GM06990 (cell line): ENCODE measurements around the gene ASAP2.

Experiments used
- DNase-seq: peaks from one replicate; pipeline ENCODE4 v3.0.0-alpha.2; 2011; ENCODE audit not compliant: insufficient read length; ENCODE audit errors: extremely low read depth
- H3K27me3 ChIP-seq: replicated peaks from 2 replicates; pipeline ENCODE4 v1.6.0; 2011; ENCODE audit warnings: low read length; ENCODE audit not compliant: control insufficient read depth, insufficient read depth
- H3K36me3 ChIP-seq: 2 replicates; pipeline ENCODE4 v1.5.1; 2011; ENCODE audit warnings: low read length; ENCODE audit not compliant: control insufficient read depth, insufficient read depth
- H3K4me3 ChIP-seq: replicated peaks from 2 replicates; pipeline ENCODE4 v1.5.1; 2011; ENCODE audit warnings: low read depth, mild to moderate bottlenecking, control low read depth, low read length
- TF ChIP-seq, protein P1 (sequence below): IDR thresholded peaks from 2 replicates; pipeline ENCODE4 v1.5.1; 2011; ENCODE audit warnings: low read length, control low read depth, mild to moderate bottlenecking, inconsistent platforms; ENCODE audit not compliant: insufficient read depth, poor library complexity, severe bottlenecking

ASAP2 gene

GRCh38 chr2:9247786-9248185 lies 41.2 kb downstream of the ASAP2 start:
- no peak for DNase-seq
- H3K27me3 ChIP-seq = no peaks in the 10 kb centered on the region
- no peak overlapping the region for H3K4me3 ChIP-seq
- TF ChIP-seq, protein P1, sequence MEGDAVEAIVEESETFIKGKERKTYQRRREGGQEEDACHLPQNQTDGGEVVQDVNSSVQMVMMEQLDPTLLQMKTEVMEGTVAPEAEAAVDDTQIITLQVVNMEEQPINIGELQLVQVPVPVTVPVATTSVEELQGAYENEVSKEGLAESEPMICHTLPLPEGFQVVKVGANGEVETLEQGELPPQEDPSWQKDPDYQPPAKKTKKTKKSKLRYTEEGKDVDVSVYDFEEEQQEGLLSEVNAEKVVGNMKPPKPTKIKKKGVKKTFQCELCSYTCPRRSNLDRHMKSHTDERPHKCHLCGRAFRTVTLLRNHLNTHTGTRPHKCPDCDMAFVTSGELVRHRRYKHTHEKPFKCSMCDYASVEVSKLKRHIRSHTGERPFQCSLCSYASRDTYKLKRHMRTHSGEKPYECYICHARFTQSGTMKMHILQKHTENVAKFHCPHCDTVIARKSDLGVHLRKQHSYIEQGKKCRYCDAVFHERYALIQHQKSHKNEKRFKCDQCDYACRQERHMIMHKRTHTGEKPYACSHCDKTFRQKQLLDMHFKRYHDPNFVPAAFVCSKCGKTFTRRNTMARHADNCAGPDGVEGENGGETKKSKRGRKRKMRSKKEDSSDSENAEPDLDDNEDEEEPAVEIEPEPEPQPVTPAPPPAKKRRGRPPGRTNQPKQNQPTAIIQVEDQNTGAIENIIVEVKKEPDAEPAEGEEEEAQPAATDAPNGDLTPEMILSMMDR = no peak
- H3K36me3 ChIP-seq = no peaks in the 10 kb centered on the region

DNA sequence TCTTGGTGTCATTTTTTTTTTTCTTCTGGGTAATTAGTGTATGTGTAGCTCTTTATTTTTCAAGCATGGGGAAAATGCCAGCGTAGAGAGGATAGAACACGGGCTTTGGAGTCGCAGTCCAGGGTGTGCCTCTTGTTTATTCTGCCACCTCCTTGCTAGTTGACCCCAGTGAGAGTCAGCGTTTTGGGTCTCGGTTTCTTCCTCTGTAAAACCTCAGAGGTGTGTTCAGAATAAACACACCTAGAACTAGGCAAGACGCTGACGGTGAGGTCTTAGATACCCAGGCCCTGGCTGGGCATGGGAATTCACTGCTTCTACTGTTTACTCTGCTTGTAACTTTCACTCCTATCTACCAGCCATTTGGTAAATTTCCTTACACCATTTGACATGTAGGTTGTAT lies 41.8 kb downstream of the ASAP2 start:
- TF ChIP-seq, protein P1 = no peak
- DNase-seq = no peak
- no peaks in the 10 kb centered on the region for H3K27me3 ChIP-seq
- no peak overlapping the region for H3K4me3 ChIP-seq
- H3K36me3 ChIP-seq = no peaks in the 10 kb centered on the region

DNA sequence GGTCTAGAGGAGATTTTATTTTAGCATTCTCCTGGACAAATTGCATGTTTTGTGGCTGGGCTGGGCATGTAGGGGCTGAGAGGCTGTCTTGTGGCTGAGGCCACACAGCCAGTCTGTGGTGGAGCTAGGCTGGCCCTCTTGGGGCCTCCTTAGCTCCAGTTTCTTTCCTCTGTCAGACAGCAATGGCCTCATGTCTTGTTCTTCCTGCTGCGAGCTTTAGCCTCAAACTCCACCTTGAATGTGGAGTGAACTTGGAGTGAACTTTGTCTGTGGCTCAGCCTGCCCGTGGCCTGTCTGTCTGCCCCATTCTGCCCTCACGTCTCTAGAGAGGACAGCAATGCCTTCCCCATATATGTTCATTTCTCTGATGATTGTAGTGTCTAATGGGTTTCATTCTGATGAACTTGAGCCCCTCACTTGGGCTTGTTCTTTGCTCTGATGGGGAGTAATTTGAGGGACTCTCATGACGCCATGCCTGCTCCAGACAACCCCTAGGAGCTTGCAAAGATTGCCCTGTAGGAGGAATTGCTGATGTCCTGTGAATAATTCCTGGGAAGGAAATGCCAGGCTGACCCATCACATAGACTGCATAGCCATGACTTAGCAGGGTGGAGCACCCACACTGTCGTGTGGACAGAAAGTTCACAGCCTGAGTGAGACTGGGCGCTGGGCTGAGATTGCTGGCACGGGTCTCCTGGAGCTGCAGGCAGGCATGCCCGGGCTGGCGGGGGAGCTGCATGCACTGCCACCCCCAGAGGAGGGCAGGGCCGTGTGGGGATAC lies 42.6 kb downstream of the ASAP2 start:
- TF ChIP-seq, protein P1 = no peak
- Histone ChIP-seq H3K4me3 (no peak overlapping the region), H3K36me3 (no peaks in the 10 kb centered on the region), H3K27me3 (no peaks in the 10 kb centered on the region)
- no peak for DNase-seq

GRCh38 chr2:9250091-9250490 lies 43.5 kb downstream of the ASAP2 start:
- Histone ChIP-seq H3K36me3 (no peaks in the 10 kb centered on the region), H3K4me3 (no peak overlapping the region), H3K27me3 (no peaks in the 10 kb centered on the region)
- DNase-seq = no peak
- TF ChIP-seq, protein P1 = no peak

GRCh38 chr2:9250498-9251153 lies 44.0 kb downstream of the ASAP2 start:
- H3K27me3 ChIP-seq = no peaks in the 10 kb centered on the region
- no peak for DNase-seq
- TF ChIP-seq, protein P1 = no peak
- no peak overlapping the region for H3K4me3 ChIP-seq
- H3K36me3 ChIP-seq = no peaks in the 10 kb centered on the region
